Tibial artery (tissue), 4 donors: Measurements from ENCODE around the gene CTPS1.

Experiments used
- DNase-seq, 2 donors: peaks; one replicate each; pipeline ENCODE4 v3.0.0-alpha.2; 2019
- H3K27ac ChIP-seq, 2 donors: fragments of 200-600 bp; sonication (generic) in 1 of 2; 1 replicate in 1 of 2; 2 replicates in 1 of 2; pipeline ENCODE4 v1.5.1; 2018 to 2019; ENCODE audit warnings: mild to moderate bottlenecking in 1 of 2
- H3K27me3 ChIP-seq, 2 donors: fragments of 200-600 bp; sonication (generic) in 1 of 2; one replicate each; pipeline versions ENCODE4 v1.5.1 to v1.6.0; 2016 to 2019
- H3K36me3 ChIP-seq, 3 donors: fragments of 200-600 bp; sonication (generic) in 2 of 3; one replicate each; pipeline ENCODE4 v1.5.1; 2016 to 2019; ENCODE audit warnings: mild to moderate bottlenecking in 2 of 3
- H3K4me1 ChIP-seq, 4 donors: fragments of 200-600 bp; sonication (generic) in 2 of 4; 1 replicate in 3 of 4; 2 replicates in 1 of 4; pipeline ENCODE4 v1.5.1; 2016 to 2019
- H3K4me3 ChIP-seq, 2 donors: fragments of 200-600 bp; sonication (generic) in 1 of 2; 1 replicate in 1 of 2; 2 replicates in 1 of 2; pipeline ENCODE4 v1.5.1; 2018 to 2019; ENCODE audit warnings: mild to moderate bottlenecking in 2 of 2
- H3K9me3 ChIP-seq, 3 donors: fragments of 200-600 bp; sonication (generic) in 1 of 3; one replicate each; pipeline ENCODE4 v1.5.1; 2016 to 2019
- CTCF ChIP-seq, 2 experiments: fragments of 200-600 bp in 1 of 2; fragments of 450-650 bp in 1 of 2; IDR thresholded peaks; one replicate each; pipeline ENCODE4 v1.5.1; 2017 to 2019; ENCODE audit warnings: antibody characterized with exemption in 2 of 2, mild to moderate bottlenecking in 1 of 2, moderate library complexity in 1 of 2
- intact Hi-C: fragments of 100-400 bp; cut with DNase I; formaldehyde crosslinking; loops from one replicate; pipeline ENCODE4 v1.15.0; 2023; ENCODE audit warnings: low total_unique reads

Gene CTPS1

GRCh38 chr1:41033272-41033671 is 53.8 kb downstream of the CTPS1 start:
- peaks cover 45 to 100% (median 69%) of the 10 kb centered on the region in 3 donors for H3K36me3 ChIP-seq
- intact Hi-C loops = loop anchor here (10.0 kb wide), 1 partner anchor 212 kb away; the partner anchor contains the start of gene SCMH1

GRCh38 chr1:41037116-41037903 is 57.8 kb downstream of the CTPS1 start:
- Histone ChIP-seq H3K36me3 (peaks cover 43 to 91% (median 44%) of the 10 kb centered on the region in 3 donors), H3K27ac (no peak overlapping the region), H3K4me1 (no peaks in the 10 kb centered on the region), H3K4me3 (no peak overlapping the region), H3K27me3 (no peaks in the 10 kb centered on the region), H3K9me3 (no peaks in the 10 kb centered on the region)
- DNase-seq = peak in 1 of 2 donors; percentile 29
- intact Hi-C loops = loop anchor here (10.0 kb wide), 1 partner anchor 207 kb away; the partner anchor contains the start of gene SCMH1
- no peak for TF ChIP-seq CTCF (IDR thresholded peaks at IDR 0.05)

More at GRCh38 chr1:41033272-41033671, 53.8 kb downstream of the CTPS1 start:
- Histone ChIP-seq H3K4me1 (no peaks in the 10 kb centered on the region), H3K27me3 (no peaks in the 10 kb centered on the region), H3K4me3 (no peak overlapping the region), H3K27ac (no peak overlapping the region), H3K9me3 (no peaks in the 10 kb centered on the region)
- TF ChIP-seq CTCF (IDR thresholded peaks at IDR 0.05) = no peak
- DNase-seq = no peak

- Histone ChIP-seq H3K4me1 (no peaks in the 10 kb centered on the region), H3K9me3 (no peaks in the 10 kb centered on the region), H3K27me3 (no peaks in the 10 kb centered on the region), H3K36me3 (peaks cover 37 to 83% (median 40%) of the 10 kb centered on the region in 3 donors), H3K4me3 (no peak overlapping the region), H3K27ac (no peak overlapping the region)
- peak; percentile 6 to 15 for TF ChIP-seq CTCF (IDR thresholded peaks at IDR 0.05)
- intact Hi-C loops = loop anchor here (10.0 kb wide), 1 partner anchor 207 kb away; the partner anchor contains the start of gene SCMH1
- DNase-seq = no peak
Measured at GRCh38 chr1:41038110-41038509, 58.6 kb downstream of the CTPS1 start.

- Histone ChIP-seq H3K4me3 (no peak overlapping the region), H3K27ac (no peak overlapping the region), H3K4me1 (peaks cover 0 to 28% (median 25%) of the 10 kb centered on the region in 4 donors), H3K36me3 (peaks cover 25 to 46% (median 34%) of the 10 kb centered on the region in 3 donors), H3K27me3 (no peaks in the 10 kb centered on the region), H3K9me3 (no peaks in the 10 kb centered on the region)
- peak in 1 of 2 donors; percentile 19 for DNase-seq
- intact Hi-C loops = no loop called here
- TF ChIP-seq CTCF (IDR thresholded peaks at IDR 0.05) = no peak
Measured at GRCh38 chr1:41041614-41042270, 62.2 kb downstream of the CTPS1 start.

- Histone ChIP-seq H3K9me3 (no peaks in the 10 kb centered on the region), H3K4me1 (peaks cover 0 to 39% (median 29%) of the 10 kb centered on the region in 4 donors), H3K27me3 (no peaks in the 10 kb centered on the region), H3K27ac (peak overlapping the region; percentile 85 to 91), H3K36me3 (peaks cover 14 to 32% (median 26%) of the 10 kb centered on the region in 3 donors), H3K4me3 (no peak overlapping the region)
- intact Hi-C loops = no loop called here
- no peak for DNase-seq
- TF ChIP-seq CTCF (IDR thresholded peaks at IDR 0.05) = no peak
Measured at GRCh38 chr1:41044187-41044586, 64.7 kb downstream of the CTPS1 start.
